CMK (cell line): ENCODE results near the gene B3GALT5.
"Not testable (repeated sequence)": the region's sequence is repeated elsewhere in the genome, so short reads cannot be mapped to it uniquely, and the experiment has no call there.

Experiments used
- DNase-seq: peaks from one replicate; pipeline ENCODE4 v3.0.0-alpha.2; 2010; ENCODE audit warnings: low read depth

Gene B3GALT5, protein sequence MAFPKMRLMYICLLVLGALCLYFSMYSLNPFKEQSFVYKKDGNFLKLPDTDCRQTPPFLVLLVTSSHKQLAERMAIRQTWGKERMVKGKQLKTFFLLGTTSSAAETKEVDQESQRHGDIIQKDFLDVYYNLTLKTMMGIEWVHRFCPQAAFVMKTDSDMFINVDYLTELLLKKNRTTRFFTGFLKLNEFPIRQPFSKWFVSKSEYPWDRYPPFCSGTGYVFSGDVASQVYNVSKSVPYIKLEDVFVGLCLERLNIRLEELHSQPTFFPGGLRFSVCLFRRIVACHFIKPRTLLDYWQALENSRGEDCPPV

DNA sequence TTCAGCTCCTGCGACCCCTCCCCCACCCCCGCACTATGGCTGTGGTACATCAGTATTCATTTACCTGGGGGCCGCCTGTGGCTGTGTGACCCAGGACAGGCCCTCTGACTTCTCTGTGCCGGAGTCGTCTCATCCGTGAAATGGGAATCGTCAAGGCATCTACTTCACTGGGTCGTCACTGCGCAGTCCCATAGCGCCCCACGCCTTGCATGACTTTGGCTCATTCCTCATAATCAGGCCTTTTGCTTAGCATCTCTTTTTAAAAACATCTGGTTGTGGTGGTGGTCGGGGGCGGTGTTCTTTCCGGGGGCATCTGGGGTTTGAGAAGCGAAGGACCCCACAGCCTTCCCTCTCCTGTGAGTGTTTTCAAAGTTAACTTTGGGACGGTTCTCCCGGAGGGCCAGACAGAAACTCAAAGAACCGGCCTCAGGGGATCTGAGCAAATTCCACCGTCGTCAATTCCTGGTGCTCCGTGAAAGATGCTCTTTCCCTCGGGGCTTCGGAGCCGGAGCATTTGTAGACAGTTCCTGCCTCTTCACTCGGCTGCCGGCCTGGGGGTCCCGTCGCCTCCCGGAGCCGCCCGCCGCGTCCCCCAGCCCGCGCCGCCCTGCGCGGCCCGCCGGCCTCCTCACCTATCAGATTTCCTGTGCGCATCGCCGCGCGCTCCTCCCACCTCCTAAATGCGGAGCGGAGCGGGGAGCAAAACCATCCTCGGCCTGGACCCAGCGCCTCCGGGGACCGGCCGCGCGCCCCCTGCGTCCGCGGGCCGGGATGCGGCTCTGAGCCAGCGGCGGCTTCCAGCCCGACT lies at the start of gene B3GALT5:
B3GALT5 (plus strand) TSS at position 708 of the 808 bp plus-strand sequence. CDS start 47,620 bp downstream, outside the sequence.
- no peak for DNase-seq

DNA sequence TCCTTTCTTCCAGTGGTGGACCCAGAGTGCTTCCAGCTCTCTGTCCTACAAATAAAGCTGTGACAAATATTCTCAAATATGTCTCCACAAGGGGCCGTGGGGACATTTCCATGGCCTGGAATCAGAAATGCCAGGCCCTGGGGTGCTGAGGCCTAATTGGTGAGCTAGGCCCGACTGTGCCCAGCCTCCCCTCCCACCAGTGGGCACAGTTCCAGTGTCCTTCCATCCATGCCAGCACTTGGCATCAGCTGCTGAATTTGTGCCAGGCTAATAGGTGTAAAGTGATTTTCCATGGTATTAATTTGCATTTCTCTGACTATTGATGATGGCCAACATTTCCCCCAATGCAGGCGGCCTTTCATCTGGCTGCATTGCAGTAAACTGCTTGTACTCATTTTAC lies 48.5 kb upstream of the B3GALT5 start:
- no peak for DNase-seq

DNA sequence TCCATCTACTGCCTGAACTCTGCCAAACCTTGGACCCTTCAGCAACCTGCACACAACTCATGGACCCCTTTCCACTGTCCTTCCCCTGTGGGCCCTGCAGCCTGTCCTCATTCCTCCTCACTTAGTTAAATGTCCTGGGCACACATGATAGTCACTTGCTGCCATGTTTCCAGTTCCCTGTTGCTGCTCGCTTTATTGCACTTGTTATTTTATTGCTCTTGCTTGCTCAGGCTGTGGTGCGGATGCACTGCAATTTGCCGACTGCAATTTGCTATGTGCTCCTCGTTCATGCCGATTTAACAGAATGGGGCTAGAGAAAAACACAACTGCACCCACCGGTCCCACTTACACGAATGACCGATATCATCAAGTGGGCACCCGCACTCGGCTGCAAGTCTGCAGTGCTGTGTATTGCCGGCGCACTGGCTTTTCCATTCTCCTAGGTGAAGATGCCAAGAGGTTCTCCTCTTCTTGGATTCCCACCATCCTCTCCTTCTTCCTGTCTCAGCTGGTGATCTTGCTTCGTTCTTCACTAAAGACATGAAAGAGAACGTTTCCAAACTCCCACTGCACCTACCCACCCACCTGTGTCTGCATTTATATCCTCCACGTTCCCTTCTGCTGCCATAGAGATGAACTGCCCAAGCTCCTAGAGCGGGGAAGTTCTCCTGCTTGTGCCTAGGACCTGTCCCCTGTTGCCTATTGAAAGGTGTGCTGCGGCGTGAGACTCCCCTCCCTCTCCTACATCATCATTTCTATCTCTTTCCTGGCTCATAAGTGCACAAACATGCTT lies 45.4 kb upstream of the B3GALT5 start:
- DNase-seq = no peak

GRCh38 chr21:39568361-39568760 lies 44.4 kb upstream of the B3GALT5 start:
- DNase-seq = no peak

DNA sequence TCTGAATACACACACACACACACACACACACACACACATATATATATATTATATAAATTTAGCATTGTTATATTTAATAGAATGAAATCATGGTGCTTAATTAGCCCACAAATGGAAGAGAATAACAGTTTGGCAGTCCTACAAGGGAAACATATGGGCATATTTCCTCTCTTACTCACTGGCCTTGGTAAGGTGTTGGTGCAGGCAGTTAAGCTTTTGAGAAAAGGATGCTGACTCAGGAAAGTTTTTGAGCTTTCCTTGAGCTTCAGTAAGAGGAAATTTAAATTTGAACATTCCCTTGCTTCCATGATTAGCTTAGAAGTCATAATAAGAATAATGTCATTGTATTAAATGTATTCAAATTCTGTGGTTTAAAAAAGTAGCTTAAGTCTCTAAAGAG lies 37.0 kb upstream of the B3GALT5 start:
- DNase-seq = no peak

DNA sequence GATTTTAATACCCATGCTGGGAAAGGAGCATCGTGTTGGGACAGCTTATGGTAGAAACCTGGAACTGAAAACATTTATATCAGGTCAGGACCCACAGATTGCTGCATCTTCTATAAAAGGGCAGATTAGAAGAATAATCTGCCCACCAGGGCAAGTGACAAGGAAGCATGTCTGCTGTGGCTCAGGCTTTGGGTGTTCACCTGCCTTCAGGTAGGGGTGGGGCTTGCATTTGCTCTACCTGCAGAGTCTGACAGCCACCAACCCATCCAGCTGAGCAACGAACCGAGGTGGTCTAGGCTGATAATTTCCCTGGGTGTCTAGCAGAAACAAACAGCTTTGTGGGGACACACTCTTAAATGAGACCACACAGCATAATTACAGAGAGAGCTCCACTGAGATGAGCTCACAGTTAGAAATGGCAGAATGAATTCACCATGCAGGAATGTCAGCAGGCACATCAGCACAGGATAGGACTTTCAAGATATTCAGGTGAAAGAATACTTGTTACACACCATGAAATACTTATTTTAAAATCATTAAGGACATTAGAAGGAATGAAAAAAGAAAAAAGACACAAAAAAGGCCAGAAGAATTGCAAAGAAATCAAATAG lies 36.1 kb upstream of the B3GALT5 start:
- no peak for DNase-seq

DNA sequence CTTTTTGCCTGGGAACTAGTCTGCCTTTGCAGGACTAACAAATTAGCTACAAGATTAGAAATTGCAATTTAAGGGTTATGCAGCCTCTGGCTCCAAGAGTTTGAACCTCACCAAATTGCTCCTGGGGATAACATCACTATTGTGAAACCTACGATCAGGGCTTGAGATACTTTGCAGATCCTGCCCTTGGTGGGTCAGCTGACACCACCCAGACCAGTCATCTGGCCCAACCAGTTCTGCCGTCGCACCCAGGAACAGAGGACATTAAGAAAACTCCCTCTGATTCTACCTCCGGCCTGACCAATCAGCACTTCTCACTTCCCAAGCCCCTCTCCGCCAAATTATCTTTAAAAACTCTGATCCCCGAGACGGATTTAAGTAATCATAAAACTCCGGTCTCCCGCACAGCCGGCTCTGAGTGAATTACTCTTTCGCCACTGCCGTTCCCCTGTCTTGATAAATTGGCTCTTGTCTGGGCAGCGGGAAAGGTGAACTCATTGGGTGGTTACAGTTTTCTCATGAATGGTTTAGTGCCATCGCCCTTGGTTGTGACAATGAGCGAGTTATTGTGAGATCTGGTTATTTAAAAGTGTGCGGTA lies 32.9 kb upstream of the B3GALT5 start:
- DNase-seq = no peak

DNA sequence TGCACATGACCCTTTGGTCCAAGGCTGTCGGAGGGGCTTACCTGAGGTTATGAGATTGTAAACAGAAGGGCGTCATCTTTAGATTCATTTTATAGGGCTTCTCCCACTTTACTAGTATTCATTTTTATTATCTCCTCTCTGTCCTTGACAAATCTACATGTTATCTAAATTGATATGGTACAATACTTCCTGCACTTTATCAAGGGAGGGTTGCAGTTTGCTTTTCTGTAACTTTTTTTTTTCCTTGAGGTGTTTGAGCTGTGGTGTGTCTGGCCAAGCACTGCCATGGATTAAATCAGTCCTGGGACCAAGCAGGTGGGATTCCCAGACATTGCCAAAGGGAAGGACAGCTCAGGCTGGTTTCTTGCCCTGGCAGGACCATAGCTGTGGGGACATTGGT lies 32.0 kb upstream of the B3GALT5 start:
- no peak for DNase-seq

DNA sequence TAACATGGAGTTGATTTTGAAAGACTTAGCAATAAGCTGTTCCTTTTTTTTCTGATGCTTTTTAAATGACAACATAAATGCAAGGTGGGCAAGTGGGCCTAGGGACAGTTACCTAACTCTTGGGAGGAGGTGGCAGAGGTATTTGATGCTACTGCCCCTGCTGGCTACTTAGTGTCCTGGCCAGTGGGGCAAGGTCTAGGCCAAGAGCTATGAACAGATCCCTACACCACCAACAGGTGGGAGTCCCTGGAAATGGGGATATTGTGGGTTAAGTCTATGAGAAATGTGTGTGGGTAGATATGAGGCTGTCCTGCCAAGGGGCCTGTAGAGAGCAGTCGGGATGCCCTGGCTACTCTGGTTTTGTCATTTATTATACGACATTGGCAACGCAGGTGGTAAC lies 31.3 kb upstream of the B3GALT5 start:
- no peak for DNase-seq

- no peak for DNase-seq
Measured at GRCh38 chr21:39582749-39583148, 30.0 kb upstream of the B3GALT5 start.

GRCh38 chr21:39583586-39583985 lies 29.2 kb upstream of the B3GALT5 start:
- not testable (repeated sequence) for DNase-seq

DNA sequence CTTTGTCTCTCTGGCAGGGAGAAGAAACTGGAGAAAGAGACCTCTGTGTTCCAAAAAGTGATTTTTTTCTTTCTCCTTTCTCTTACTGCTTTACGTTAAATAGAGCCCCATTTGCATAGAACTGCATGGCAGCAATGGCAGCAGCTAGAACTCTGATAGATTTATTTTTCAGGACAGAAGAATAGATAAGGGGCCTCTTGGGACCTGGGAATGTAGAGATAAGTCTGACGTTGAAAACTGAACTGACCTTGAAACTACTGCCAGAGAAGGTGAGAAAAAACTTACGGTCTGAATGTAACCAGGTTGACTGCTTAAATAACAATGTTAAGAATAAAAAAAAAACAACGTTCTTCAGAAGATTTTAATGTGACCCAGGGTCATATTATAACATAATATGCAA lies 25.4 kb upstream of the B3GALT5 start:
- DNase-seq = no peak

GRCh38 chr21:39588884-39589283 lies 23.9 kb upstream of the B3GALT5 start:
- DNase-seq = no peak

DNA sequence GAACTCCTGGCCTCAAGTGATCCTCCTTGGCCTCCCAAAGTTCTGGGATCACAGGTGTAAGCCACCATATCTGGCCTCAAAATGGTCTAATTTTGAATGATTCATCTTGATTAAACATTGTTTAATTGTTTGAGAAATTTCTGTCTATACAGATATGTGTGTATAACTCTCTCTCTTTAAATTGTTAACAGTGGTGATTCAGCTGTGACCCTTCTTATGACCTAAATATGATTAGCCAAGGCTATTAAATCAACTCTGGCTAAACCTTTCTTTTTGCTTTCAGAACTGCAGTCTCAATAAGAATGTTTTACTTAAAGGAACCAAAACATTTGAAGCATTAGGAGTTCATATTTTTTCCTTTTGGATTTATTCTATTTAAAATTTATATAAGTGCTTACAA lies 19.2 kb upstream of the B3GALT5 start:
- no peak for DNase-seq

GRCh38 chr21:39595465-39595864 lies 17.3 kb upstream of the B3GALT5 start:
- DNase-seq = no peak

DNA sequence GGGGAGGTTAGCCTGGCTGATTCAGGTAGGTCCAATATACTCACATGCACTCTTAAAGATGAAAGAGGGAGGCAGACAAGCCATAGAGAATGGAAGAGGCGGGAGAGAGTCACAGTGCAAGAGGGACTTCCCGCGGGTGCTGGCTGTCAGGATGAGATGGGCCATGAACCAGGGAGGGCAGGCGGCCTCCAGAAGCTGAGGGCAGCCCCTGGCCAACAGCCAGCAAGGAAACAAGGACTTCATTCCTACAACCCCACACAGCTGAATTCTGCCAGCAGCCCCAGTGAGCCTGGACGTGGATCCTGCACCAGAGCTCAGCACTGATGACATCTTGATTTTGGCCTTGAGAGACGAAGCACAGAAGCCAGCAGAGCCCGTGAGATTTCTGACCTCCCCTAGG lies 15.1 kb upstream of the B3GALT5 start:
- DNase-seq = no peak

DNA sequence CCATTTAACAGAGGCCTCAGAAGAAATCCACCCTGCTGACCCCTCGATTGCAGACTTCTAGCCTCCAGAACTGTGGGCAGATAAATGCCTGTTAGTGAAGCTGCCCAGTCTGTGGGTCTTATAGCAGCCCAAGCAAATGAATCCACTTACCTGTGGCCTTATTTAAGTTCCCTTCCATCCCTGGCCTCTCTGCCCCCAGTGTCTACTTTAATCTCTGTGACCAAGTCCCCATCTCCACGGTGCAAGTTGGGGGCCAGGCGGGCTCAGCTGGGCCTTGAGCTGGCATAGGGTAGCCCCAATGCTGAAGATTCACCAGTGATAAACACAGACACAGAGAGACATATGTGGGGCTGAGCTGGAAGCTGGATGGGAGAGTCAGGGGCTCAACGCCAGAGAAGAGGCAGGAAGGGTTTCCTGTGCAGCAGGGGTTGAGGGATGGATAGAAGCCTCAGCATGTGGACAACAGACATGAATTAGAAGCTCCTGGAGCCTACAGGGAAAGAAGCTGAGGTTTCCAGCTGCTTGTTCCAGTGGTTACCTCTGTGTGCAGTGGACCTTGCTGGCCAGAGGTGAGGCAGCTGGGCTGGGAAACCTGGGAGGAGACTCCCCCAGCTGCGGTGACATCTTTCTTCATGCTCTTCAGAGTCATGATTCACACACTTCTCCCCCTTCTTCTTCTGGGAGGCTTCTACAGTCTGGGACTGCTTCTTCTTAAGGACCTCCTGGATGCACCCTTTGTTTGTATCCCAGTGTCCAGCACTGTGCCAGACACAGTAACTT lies 13.4 kb upstream of the B3GALT5 start:
- no peak for DNase-seq

GRCh38 chr21:39601187-39601928 lies 11.4 kb upstream of the B3GALT5 start:
- DNase-seq = no peak

GRCh38 chr21:39602076-39602689 lies 10.6 kb upstream of the B3GALT5 start:
- no peak for DNase-seq

DNA sequence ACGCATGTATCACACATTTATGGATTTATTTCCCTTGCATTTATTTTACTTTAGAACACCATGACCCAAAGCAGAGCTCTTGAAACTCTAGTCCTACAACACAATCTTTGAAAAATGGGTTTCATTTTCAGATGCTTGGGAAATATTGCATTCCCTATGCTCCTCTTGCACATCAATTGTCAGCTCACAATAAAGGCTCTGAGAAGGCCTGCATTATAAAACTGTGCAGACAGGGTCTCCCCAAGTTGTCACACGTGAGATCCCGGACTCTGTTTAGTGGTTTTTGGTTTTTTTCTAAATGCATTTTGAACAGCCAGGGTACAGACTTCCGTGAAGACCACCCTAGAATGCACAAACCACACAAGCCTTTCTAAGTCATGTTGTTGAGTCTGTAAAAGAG lies 9.9 kb upstream of the B3GALT5 start:
- DNase-seq = no peak
